ENCODE measurements around the gene PPM1J. TPM values are rescaled to one million over a fixed set of nuclear protein-coding genes. Genes with fewer than 3 reads are reported as not detected.

PPM1J gene
- total and polyA plus RNA-seq, 2 experiments from 2014 or later: 0.93 to 1.9 TPM

DNA sequence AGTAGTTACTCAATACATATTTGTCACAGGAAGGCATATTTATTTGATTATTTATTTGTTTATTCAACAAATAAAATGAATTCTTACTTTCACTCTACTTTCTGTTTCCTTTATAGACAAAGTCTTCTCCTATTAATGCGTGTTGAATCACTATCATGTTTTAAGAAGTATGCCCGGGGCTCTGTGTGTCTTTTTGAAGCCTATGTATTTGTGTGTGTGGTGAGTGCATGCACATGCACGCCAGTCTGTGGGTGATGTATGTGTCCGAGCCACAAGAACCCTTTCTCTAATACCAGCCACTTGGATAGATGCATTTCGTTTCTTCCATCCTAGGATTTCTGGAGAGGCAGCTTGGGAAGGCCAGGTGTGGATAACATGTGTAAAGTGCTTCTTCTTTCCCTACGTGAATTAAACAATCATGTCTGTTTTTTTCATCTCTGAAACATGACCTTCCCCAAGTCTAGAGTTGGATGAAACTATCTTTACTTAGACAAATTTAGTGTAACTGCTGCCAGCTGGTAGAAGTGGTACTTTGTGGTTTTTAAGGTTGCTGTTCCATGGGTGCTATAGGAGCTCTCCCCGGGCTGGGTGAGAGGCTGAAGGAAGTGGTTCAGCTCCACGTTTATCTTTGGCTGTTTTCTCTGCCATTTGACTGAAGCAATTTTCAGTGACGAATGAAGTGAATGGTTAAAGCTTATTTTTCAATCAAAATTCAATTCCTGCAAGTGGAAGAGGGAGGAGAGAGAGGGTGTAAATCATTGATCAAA is 46.8 kb upstream of the PPM1J start:
- H2AFZ ChIP-seq: no peak overlapping the region
- no peaks in the 10 kb centered on the region for H3K79me2 ChIP-seq
- no peaks in the 10 kb centered on the region for H3K9me3 ChIP-seq (ENCODE audit: low read depth)
- no peak overlapping the region for H3K27ac ChIP-seq
- no peak overlapping the region for H3K4me2 ChIP-seq
- TF ChIP-seq EZH2phosphoT487 (IDR thresholded peaks at IDR 0.05; ENCODE audit: low read depth, severe bottlenecking, unreplicated experiment) (no peak), EZH2 (IDR thresholded peaks at IDR 0.05; ENCODE audit: borderline replicate concordance) (no peak)
- TF ChIP-seq, protein P1, sequence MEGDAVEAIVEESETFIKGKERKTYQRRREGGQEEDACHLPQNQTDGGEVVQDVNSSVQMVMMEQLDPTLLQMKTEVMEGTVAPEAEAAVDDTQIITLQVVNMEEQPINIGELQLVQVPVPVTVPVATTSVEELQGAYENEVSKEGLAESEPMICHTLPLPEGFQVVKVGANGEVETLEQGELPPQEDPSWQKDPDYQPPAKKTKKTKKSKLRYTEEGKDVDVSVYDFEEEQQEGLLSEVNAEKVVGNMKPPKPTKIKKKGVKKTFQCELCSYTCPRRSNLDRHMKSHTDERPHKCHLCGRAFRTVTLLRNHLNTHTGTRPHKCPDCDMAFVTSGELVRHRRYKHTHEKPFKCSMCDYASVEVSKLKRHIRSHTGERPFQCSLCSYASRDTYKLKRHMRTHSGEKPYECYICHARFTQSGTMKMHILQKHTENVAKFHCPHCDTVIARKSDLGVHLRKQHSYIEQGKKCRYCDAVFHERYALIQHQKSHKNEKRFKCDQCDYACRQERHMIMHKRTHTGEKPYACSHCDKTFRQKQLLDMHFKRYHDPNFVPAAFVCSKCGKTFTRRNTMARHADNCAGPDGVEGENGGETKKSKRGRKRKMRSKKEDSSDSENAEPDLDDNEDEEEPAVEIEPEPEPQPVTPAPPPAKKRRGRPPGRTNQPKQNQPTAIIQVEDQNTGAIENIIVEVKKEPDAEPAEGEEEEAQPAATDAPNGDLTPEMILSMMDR (IDR thresholded peaks at IDR 0.05; ENCODE audit: poor library complexity): no peak
- H3K4me3 ChIP-seq: no peak overlapping the region
- no peak for DNase-seq (ENCODE audit: low spot score)
- WGBS (ENCODE audit: low lambda C conversion rate, missing lambda C conversion rate): 73% methylated on average over 9 of the region's 9 CpGs
- H3K27me3 ChIP-seq: no peaks in the 10 kb centered on the region
- H3K4me1 ChIP-seq (ENCODE audit: insufficient read depth): peaks cover 15% of the 10 kb centered on the region
- no peaks in the 10 kb centered on the region for H4K20me1 ChIP-seq (ENCODE audit: insufficient read depth, poor library complexity, severe bottlenecking)
- H3K36me3 ChIP-seq (replicated peaks; ENCODE audit: insufficient read depth, low read depth): no peaks in the 10 kb centered on the region
- no peaks in the 10 kb centered on the region for H3K9me2 ChIP-seq (replicated peaks; ENCODE audit: insufficient read depth)

DNA sequence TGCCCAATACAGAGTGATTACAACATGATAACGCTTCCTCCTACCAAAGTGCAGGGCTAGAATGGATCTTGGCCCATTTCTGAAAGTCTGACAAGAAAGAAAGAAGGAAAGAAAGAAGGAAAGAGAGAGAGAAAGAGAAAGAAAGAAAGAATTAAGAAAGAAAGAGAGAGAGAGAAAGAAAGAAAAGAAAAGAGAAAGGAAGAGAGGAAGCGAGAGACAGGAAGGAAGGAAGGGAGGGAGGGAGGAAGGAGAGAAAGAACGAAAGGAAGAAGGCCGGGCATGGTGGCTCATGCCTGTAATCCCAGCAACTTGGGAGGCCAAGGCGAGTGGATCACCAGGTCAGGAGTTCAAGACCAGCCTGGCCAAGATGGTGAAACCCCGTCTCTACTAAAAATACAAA is 44.1 kb upstream of the PPM1J start:
- H3K36me3 ChIP-seq (replicated peaks; ENCODE audit: insufficient read depth, low read depth): no peaks in the 10 kb centered on the region
- H3K9me3 ChIP-seq (ENCODE audit: low read depth): no peaks in the 10 kb centered on the region
- no peaks in the 10 kb centered on the region for H3K79me2 ChIP-seq
- no peaks in the 10 kb centered on the region for H4K20me1 ChIP-seq (ENCODE audit: insufficient read depth, poor library complexity, severe bottlenecking)
- 96% methylated on average over 6 of the region's 6 CpGs for WGBS (ENCODE audit: low lambda C conversion rate, missing lambda C conversion rate)
- TF ChIP-seq, protein P1 (IDR thresholded peaks at IDR 0.05; ENCODE audit: poor library complexity): no peak
- TF ChIP-seq EZH2 (IDR thresholded peaks at IDR 0.05; ENCODE audit: borderline replicate concordance) (no peak), EZH2phosphoT487 (IDR thresholded peaks at IDR 0.05; ENCODE audit: low read depth, severe bottlenecking, unreplicated experiment) (no peak)
- H3K9me2 ChIP-seq (replicated peaks; ENCODE audit: insufficient read depth): no peaks in the 10 kb centered on the region
- no peak for DNase-seq (ENCODE audit: low spot score)
- H3K27ac ChIP-seq: no peak overlapping the region
- peaks cover 15% of the 10 kb centered on the region for H3K4me1 ChIP-seq (ENCODE audit: insufficient read depth)
- no peak overlapping the region for H2AFZ ChIP-seq
- H3K4me3 ChIP-seq: no peak overlapping the region
- no peak overlapping the region for H3K4me2 ChIP-seq
- H3K27me3 ChIP-seq: no peaks in the 10 kb centered on the region

DNA sequence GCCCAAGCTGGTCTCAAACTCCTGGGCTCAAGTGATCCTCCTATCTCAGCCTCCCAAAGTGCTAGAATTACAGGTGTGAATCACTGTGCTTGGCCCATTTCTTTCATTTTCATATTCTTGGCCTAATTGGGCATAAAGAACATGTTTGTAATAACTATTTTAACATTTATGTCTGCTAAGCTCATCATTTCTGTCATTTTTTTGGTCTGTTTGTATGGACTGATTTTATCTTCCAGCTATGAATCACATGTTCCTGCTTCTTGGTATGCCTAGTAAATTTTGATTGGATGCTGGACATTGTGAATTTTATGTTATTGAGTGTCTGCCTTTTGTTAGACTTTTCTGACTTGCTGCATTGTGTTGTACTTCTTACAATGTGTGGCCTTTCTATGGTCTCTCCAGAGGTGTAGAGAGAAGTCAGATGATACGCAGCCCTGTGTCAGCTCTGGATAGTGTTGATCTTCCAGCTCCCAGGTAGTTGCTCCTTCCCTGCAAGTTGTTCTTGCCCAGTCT is 39.0 kb upstream of the PPM1J start:
- 0% methylated on average over 1 of the region's 1 CpG for WGBS (ENCODE audit: low lambda C conversion rate, missing lambda C conversion rate)

More for the DNA sequence above, 39.0 kb upstream of the PPM1J start:
- Histone ChIP-seq H3K27me3 (no peaks in the 10 kb centered on the region), H3K36me3 (replicated peaks; ENCODE audit: insufficient read depth, low read depth) (no peaks in the 10 kb centered on the region), H3K27ac (no peak overlapping the region), H2AFZ (no peak overlapping the region), H3K4me2 (no peak overlapping the region), H4K20me1 (ENCODE audit: insufficient read depth, poor library complexity, severe bottlenecking) (no peaks in the 10 kb centered on the region), H3K9me2 (replicated peaks; ENCODE audit: insufficient read depth) (no peaks in the 10 kb centered on the region), H3K4me1 (ENCODE audit: insufficient read depth) (no peaks in the 10 kb centered on the region), H3K9me3 (ENCODE audit: low read depth) (no peaks in the 10 kb centered on the region), H3K4me3 (no peak overlapping the region), H3K79me2 (no peaks in the 10 kb centered on the region)
- DNase-seq (ENCODE audit: low spot score): no peak
- TF ChIP-seq, protein P1 (IDR thresholded peaks at IDR 0.05; ENCODE audit: poor library complexity): no peak
- TF ChIP-seq EZH2 (IDR thresholded peaks at IDR 0.05; ENCODE audit: borderline replicate concordance) (no peak), EZH2phosphoT487 (IDR thresholded peaks at IDR 0.05; ENCODE audit: low read depth, severe bottlenecking, unreplicated experiment) (no peak)

All from hepatocyte (in vitro differentiated cells).